HG02884 (cell line): ENCODE results near the gene PSMG4.

ENCODE experiments used
- ATAC-seq: cut with Tn5 transposase; IDR thresholded peaks from one replicate; pipeline ENCODE4 v1.9.1; 2021; ENCODE audit warnings: mild to moderate bottlenecking, moderate library complexity; ENCODE audit not compliant: unreplicated experiment

The PSMG4 gene

DNA sequence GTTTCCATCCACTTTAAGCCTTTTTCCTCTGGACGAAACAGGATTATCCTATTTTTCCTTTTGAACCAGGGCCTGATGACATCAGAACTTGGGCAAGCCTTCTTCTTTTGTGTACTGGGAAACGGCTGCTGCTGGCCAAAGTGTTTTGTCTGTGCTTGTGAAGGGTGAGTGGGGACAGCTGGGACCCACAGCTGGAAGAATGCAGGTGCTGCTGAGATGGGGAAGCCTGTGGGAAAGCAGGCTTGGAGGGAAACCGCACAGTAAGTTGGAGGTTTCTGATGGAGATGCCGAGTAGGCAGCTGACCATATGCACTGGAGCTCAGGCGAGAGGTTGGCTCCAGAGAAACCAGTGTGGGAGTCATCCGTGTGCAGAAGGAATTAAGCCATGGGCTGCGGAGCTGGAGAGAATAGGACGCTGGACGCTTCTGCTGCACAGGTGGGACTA, 8.5 kb upstream of the PSMG4 start:
- no peak for ATAC-seq

GRCh38 chr6:3251462-3252314, 7.1 kb upstream of the PSMG4 start:
- ATAC-seq, result peak; percentile 84

DNA sequence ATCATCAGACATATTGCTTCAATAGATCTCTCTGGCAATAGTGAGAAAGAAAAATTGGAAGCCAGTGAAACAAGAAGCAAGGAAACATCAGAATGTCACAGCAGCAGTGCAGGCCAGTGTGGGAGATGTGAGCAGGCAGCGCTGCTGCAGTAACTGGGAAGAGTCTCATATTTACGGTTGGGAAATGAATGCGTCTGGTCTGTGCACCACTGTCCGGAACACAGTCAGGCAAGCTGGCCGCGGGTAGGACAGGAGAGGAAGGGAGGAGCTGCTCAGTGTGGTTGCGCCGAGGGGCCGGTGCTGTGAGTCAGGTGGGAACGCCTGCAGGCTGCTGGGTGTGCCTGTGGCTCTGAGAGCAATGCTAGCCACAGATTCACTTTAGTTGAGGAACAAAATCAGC, 6.4 kb upstream of the PSMG4 start:
- no peak for ATAC-seq

DNA sequence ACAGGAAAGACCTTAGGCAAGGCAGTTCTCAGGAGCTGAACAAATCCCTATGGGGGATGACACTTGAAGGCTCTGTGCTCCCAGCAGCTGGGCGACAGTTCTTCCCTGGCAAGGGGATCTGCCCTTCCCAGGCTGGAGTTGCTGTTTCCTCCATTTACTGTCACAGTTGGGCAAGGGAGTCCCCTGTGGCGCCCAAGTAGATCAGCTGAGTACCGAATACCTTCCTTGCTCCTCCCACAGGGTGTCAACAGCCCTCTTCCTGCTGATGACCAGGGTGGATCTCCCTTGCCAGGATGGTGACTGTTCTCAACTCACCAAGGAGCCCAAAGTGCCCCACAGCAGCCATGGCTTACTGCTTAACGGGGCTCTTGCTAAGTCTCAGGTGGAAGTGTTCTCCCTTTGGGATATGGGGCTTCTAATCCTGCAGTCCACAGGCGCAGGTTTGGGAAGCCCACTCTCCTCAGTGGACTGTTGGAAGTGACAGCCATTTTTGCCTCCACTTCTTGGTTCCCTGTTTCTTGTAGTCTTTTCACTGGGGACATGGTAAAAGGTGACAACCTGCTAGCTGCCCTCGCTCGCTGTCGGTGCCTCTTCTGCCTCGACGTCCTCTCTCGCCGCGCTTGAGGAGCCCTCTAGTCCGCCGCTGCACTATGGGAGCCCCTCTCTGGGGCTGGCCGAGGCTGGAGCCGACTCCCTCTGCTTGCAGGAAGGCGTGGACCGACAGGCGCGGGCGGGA, 5.7 kb upstream of the PSMG4 start:
- no peak for ATAC-seq

GRCh38 chr6:3253597-3253961, 5.2 kb upstream of the PSMG4 start:
- no peak for ATAC-seq

DNA sequence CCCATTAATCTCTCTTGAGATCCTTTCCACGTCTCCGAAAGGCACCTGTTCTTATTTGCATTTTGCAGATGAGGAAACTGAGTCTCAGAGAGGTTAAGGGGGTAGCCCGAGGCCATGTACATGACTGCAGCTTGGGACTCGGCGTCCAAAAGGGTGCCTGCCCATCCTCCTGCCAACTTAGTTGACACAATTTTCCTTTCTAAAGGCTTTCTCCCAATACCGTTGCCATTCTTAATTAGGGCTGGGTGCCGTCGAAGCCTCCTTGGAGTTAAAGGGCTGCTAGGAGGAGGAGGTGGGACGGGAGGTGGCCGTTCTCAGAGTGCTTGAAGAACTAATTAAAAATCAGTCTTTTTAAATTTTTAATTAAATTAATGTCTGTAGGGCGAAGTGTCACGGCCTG, 546 bp upstream of the PSMG4 start:
- no peak for ATAC-seq

- peak; percentile 29 for ATAC-seq
These were observed 778 bp downstream of the PSMG4 start for GRCh38 chr6:3259491-3259958.

DNA sequence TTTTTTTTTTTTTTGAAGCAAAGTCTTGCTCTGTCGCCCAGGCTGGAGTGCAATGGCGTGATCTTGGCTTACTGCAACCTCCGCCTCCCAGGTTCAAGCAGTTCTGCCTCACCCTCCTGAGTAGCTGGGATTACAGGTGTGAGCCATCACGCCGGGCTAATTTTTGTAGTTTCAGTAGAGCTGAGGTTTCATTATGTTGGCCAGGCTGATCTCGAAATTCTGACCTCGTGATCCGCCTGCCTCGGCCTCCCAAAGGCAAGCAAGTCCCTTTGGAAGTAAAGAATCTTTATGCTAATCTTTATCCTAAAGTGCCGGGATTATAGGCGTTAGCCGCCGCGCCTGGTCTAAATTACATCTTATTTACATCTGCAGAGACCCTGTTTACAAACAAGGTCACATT, 1.5 kb downstream of the PSMG4 start:
- ATAC-seq, result no peak

GRCh38 chr6:3260772-3261517, 2.2 kb downstream of the PSMG4 start:
- no peak for ATAC-seq

DNA sequence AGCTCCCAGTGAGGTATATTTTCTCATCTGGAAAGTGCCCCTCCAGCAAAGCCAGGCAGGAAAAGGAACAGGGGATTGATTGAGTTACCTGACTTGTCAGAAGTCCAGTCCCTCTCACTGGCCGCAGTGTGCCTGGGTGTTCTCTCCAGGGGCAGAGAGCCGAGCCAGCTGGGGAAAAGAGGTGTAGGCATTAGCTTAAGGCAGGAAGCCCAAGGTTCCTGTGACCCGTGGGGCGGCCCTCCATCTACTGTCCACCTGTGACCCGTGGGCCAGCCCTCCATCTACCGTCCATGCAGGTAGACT, 2.7 kb downstream of the PSMG4 start:
- ATAC-seq, result no peak

DNA sequence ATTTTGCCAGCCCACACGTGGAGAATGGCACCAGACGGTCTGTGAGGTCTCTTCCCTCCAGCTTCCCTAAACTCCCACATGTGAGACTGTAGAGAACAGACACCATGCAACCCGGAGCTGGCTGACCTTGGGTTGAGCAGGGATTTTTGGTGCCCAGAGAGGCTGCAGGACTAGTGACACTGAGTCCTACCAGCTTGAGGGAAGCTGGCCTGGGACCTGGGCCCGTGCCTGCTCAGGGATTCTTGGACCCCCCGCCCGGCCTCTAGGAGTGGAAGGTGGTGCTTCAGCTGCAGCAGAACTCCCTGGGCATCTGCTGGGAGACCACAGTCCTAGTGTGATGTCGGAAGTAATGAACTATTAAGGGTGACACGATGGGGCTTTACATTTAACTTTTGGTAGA, 3.2 kb downstream of the PSMG4 start:
- ATAC-seq, result no peak

- ATAC-seq, result no peak
These were observed 4.3 kb downstream of the PSMG4 start for GRCh38 chr6:3263096-3263495.

DNA sequence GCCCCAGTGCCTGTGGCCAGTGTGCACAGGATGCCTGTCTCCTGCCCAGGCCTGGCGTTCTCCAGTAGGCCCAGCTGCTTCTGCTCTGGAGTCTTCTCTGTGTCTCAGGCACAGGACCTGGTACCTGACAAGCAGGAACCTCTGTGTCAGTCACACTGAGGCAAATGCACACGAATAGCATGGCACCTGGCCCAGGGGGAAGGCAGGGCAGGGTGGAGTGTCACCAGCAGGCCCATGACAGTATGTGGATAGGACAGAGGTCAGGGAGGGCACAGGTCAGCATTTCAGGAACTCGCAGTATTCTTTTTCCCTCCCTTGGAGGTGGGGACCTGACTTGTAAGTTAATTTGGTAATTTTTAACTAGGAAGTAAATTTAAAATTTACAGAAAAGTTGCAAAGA, 5.6 kb downstream of the PSMG4 start:
- ATAC-seq, result no peak

DNA sequence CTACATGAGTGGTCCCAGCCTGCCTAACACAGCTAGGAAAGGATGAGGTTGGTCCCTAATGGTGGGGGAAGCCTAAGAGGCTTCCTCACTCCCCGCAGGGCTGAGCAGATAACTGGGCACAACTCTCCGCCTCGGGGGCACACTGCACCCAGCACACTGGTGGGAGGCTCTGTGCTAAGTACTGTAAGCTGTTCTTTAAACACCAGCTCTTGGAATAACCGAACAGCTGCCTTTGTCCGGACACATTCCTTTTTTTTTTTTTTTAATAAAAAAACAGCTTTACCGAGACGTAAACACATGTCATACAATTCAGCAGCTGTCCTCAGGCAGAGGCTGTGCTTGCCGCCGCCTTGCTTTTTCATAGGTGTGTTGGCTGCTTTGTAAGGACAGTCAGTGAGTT, 6.9 kb downstream of the PSMG4 start:
- no peak for ATAC-seq

GRCh38 chr6:3266170-3266569, 7.4 kb downstream of the PSMG4 start:
- no peak for ATAC-seq

DNA sequence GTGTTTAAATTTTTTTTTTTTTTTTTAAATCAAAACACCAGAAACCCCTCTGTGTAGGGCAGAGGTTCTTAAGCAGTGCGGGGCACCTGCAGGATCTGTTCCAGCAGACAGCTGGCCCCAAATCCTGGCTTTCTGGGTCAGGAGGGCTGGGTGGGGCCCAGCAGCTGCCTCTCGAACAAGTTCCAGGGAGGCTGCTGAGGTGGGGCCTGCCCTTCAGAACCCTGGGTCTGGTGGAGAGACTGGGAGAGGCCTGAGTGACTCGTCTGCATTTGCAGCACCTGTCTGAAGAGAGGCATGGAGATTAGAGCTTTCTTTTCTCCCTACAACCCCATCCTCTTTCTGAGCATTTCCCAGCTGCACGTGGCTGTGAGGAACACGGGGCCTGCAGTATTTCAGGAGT, 8.4 kb downstream of the PSMG4 start:
- no peak for ATAC-seq

- ATAC-seq, result no peak
These were observed 9.9 kb downstream of the PSMG4 start for GRCh38 chr6:3268680-3269079.

DNA sequence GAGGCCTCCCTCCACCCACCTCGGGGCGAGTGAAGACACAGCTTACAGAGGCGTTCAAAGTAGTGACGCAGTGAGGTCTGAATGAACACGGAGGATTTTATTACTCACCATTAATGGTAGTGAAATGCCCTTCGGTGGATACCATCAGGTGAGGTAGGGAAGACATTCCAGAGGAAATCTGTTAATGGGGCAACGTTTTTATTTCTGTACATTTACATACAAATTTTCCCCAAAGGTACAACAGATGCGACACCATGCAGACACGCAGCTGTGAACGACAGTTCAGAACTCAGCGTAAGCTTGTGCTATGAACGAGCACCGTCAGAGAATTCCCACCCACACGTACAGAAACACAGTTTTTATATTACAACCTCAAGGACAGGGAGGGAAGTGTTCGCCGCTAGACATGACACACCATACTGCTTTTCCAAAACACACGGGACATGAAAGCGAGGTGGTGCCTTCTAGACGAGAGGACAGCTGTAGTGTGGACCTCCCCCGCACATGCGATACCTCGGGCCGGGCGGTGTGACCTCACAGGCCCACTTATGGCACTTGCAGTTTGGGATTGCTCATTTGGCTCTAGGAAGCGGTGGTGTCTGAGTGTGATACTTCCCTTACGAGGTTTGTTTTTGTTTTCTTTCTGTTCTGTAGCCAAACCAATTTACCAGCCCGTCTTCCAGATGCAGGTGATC, 10.7 kb downstream of the PSMG4 start:
- no peak for ATAC-seq

GRCh38 chr6:3270258-3270657, 11.5 kb downstream of the PSMG4 start:
- no peak for ATAC-seq

DNA sequence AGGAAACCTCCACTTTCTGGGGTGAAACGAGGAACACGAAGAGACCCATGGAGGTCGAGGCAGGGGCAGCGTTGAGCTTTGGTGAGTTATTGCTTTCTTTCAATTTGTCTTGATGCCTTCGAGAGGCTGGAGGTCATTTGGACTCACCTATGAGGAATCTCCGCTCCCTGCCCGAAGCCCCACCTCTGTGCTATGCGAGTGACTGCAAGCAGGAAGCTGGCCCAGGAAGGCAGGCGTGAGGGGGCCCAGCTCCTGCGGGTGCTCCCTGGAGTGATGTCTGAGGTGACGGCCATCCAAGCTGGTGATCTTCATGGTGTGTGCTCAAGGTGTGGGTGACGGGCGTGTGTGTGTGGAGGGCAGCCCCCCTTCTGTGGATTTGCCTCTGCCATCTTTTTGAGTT, 13.0 kb downstream of the PSMG4 start:
- ATAC-seq, result no peak

DNA sequence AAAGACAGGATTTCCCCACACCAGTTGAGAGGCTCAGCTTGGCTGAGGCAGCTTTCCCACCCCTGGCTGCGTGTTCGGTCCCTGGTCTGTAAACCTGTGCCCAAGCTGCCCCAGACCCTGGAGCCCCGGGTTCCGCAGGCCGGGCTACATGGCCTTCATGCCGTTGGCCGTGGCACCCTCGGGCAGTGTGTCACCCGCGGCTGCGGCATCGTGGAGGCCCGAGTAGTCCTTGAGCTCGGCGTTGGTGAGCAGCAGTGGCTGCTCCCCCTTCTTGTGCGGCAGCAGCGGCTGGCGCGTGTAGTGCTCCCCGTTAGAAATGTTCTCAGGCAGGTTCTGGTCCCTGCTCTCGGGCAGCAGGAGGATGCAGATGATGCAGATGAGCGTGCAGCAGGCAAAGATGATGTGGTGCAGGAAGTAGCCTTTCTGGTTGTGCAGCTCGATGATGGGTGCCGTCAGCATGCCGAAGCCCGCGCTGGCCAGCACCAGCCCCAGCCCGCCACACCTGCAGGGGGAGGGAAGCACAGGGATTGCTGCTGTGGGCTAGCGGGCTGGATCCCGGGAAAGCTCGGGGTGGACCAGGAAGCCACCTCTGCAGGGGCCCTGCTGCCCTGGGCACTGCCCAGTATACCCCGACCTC, 14.3 kb downstream of the PSMG4 start:
- ATAC-seq, result no peak
